GM23338 (cell line): ENCODE measurements around the gene TAGLN. TPM values are rescaled to one million over a fixed set of nuclear protein-coding genes. Genes with fewer than 3 reads are reported as not detected.

Experiments
- CREB1 ChIP-seq: fragments of 250-450 bp; sonication (Bioruptor Pico); IDR thresholded peaks from 2 replicates; pipeline ENCODE4 v1.5.0; 2020; ENCODE audit warnings: low read depth, mild to moderate bottlenecking, moderate library complexity
- EZH2 ChIP-seq: fragments of 200-600 bp; sonication (generic); IDR thresholded peaks from one replicate; pipeline ENCODE4 v1.8.0; 2017; ENCODE audit warnings: antibody characterized with exemption, mild to moderate bottlenecking, low read depth; ENCODE audit not compliant: unreplicated experiment
- EZH2phosphoT487 ChIP-seq: fragments of 200-600 bp; sonication (generic); IDR thresholded peaks from one replicate; pipeline ENCODE4 v1.8.1; 2018; ENCODE audit warnings: antibody characterized with exemption; ENCODE audit not compliant: unreplicated experiment
- JUNB ChIP-seq: IDR thresholded peaks from one replicate; pipeline ENCODE4 v1.6.1; 2016; ENCODE audit warnings: antibody characterized with exemption; ENCODE audit not compliant: unreplicated experiment
- NANOG ChIP-seq: IDR thresholded peaks from 2 replicates; pipeline ENCODE4 v1.6.1; 2016; ENCODE audit warnings: antibody characterized with exemption, borderline replicate concordance
- ZNF331 ChIP-seq: fragments of 250-450 bp; sonication (Bioruptor Pico); IDR thresholded peaks from 2 replicates; pipeline ENCODE4 v1.5.0; 2020; ENCODE audit warnings: low read depth, mild to moderate bottlenecking, moderate library complexity
- ZNF462 ChIP-seq: fragments of 250-450 bp; sonication (Bioruptor Pico); IDR thresholded peaks from 2 replicates; pipeline ENCODE4 v1.5.0; 2020; ENCODE audit warnings: mild to moderate bottlenecking, moderate library complexity
- polyA plus RNA-seq: library from polyadenylated mRNA; unstranded; fragments of >200 nt; fragmentation: Nextera tagmentation; extraction: Ambion mirVana; gene quantifications from 2 replicates; pipeline ENCODE4 v1.2.1, GENCODE V29; 2016
- total RNA-seq: library from RNA; depleted of rRNA; stranded (reverse); fragments of >200 nt; shearing (Covaris generic); gene quantifications from 2 replicates; pipeline ENCODE4 v1.2.3, GENCODE V29; 2014
- TF ChIP-seq, protein P1 (sequence below), 2 experiments: fragments of 200-600 bp in 1 of 2; sonication (generic) in 1 of 2; conservative IDR thresholded peaks; 2 replicates each; pipeline versions ENCODE4 v1.5.1 to v1.6.1; 2016 to 2017; ENCODE audit warnings: antibody characterized with exemption in 2 of 2, low read depth in 2 of 2, mild to moderate bottlenecking in 2 of 2, moderate library complexity in 1 of 2
- TF ChIP-seq, protein P2 (sequence below): IDR thresholded peaks from 2 replicates; pipeline ENCODE4 v1.6.1; 2016; ENCODE audit warnings: antibody characterized with exemption

TAGLN gene
- total and polyA plus RNA-seq, 2 experiments from 2014 or later = 86.8 to 130 TPM

GRCh38 chr11:117180020-117180419 is 19.1 kb upstream of the TAGLN start (continued):
- TF ChIP-seq ZNF462 (CRISPR knock-in tag) = no peak
- no peak for TF ChIP-seq EZH2phosphoT487
- TF ChIP-seq ZNF331 (CRISPR knock-in tag) = no peak
- TF ChIP-seq EZH2 = no peak
- no peak for TF ChIP-seq JUNB
- TF ChIP-seq, protein P1, sequence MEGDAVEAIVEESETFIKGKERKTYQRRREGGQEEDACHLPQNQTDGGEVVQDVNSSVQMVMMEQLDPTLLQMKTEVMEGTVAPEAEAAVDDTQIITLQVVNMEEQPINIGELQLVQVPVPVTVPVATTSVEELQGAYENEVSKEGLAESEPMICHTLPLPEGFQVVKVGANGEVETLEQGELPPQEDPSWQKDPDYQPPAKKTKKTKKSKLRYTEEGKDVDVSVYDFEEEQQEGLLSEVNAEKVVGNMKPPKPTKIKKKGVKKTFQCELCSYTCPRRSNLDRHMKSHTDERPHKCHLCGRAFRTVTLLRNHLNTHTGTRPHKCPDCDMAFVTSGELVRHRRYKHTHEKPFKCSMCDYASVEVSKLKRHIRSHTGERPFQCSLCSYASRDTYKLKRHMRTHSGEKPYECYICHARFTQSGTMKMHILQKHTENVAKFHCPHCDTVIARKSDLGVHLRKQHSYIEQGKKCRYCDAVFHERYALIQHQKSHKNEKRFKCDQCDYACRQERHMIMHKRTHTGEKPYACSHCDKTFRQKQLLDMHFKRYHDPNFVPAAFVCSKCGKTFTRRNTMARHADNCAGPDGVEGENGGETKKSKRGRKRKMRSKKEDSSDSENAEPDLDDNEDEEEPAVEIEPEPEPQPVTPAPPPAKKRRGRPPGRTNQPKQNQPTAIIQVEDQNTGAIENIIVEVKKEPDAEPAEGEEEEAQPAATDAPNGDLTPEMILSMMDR (conservative IDR thresholded peaks at IDR 0.05; ENCODE audit: low read depth in 2 of 2) = no peak
- TF ChIP-seq NANOG = no peak
- TF ChIP-seq, protein P2, sequence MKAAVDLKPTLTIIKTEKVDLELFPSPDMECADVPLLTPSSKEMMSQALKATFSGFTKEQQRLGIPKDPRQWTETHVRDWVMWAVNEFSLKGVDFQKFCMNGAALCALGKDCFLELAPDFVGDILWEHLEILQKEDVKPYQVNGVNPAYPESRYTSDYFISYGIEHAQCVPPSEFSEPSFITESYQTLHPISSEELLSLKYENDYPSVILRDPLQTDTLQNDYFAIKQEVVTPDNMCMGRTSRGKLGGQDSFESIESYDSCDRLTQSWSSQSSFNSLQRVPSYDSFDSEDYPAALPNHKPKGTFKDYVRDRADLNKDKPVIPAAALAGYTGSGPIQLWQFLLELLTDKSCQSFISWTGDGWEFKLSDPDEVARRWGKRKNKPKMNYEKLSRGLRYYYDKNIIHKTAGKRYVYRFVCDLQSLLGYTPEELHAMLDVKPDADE = no peak
- TF ChIP-seq CREB1 (CRISPR knock-in tag) = no peak
